NCI-H2107 treated with DMSO at 0.1 percent for 48 hours (cell line): ENCODE data around the gene CHRNA1.

ENCODE experiments used
- DNase-seq: peaks from one replicate; lab custom pipeline; 2025; ENCODE audit not compliant: unreplicated experiment; lab: John Stamatoyannopoulos, UW

The CHRNA1 gene

DNA sequence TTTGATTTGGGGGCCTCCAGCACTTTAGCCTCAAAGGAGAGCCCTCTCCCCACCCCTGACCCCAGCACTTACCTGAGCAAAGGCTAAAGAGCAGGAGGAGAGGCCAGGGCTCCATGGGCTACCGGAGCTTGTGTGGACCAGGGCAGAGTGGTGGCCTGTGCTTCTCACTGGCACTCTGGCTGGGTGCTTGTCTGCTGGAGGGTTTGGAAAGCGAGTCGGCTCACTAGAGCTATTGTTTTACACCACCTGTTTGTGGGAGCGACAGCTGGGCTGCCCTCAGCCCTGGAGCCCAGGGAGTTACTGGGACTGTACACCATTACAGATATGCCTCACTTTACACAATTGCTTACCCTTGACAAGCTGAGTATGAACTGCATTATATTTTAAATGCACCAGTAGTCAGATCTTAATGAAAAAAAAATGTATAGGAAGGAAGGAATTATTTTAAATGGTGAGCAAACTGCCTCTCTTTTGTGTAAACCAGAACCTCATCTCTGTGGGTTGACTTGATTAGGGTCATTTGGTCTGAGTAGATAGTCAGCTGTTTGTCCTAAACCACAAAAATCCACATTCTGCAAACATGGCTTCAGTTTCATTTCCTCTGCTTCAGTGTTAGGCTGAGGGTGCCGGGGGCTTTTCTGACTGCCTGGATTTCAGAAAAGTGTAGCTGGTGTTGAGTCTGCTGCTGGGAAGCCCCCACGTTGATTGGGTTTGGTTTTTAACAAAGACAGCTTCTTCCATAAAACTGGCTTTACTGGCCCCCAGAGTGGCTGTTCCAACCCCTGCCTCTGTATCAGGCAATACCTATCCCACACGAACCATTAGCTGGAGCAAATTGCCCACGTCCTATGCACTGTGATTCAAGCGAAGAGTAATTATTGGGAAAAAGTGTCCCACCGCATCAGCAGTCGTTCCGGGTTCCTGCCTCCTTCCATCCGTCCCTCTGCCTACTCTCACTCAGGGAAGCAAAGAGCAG, at the start of gene CHRNA1:
Gene CHRNA1, minus strand, starts transcription at position 193 of the 976 bp plus-strand sequence. Its CDS starts 78 bp downstream, at position 115.
- peak; percentile 88 for DNase-seq

- DNase-seq, result no peak
Observed at GRCh38 chr2:174812037-174812436, 47.8 kb upstream of the CHRNA1 start.

DNA sequence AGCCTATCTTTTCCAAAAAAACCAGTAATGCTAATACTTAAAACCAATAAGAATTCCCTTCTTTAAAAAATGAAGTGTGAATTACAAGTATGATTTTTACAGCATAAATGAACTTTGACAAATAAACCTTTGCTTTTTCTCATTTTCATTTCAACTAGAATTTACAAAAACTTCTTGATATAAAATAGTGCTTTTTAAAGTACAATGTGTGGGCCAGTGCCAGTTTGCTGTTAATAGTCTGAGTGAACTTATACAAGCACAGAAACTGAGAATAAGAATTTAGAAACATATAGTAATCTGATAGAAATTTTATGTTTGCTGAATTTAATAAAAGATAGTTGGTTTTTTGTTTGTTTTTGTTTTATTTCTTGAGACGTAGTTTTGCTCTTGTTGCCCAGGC, 43.7 kb upstream of the CHRNA1 start:
- DNase-seq, result no peak

DNA sequence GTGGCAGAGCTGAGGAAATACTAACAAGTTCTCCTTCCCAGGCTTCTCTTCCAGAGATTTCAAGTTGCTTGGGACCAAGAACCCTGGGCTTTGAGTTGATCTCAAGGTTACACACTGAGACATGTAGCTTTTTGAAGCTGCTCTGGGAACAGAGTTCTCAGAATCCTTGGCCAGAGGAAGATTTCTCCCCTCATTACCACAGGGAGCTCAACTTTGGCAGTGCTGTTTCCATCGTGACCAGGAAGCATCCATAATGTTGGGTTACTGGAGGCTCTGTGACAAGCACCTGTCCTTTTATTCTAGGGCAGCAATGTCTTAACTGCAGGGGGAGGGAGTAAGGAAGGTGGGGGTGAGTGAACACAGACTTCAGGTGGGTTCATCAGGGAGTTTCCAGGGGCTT, 41.5 kb upstream of the CHRNA1 start:
- no peak for DNase-seq

- DNase-seq, result no peak
Observed at GRCh38 chr2:174802459-174802858, 38.2 kb upstream of the CHRNA1 start.

DNA sequence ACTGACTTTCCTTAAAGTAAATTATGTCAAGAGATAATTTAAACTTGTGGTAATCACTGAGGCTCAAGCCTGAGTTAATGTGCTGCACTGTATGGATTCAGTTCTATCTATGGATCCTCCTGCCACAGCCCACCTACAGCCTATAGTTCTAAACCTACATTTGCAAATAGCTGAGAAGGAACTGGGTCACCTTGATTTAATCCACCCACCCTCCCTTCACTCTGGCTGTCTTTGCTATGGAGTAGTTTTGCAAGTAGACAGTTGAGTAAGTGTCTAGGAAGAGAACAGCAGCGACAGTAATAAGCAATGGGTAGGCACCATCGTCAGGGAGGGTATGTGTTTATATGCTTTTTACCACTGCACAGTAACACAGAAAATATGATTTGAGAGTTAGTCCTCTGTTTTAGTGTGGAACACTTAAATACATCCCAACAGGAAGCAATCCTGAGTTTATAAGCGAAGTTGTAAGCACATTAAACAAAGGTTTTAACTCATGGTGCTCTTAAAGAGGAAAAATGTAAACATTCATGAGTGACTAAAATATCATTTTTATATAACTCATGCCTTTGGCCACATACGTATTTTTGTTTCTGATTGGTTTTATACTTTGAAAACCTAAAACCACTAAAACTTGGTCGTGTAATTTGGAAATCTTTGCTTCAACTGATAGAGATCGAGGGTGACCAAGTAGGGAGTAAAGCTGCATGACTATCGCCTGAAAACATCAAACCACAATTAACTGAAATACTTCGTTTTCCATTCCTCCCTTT, 36.3 kb upstream of the CHRNA1 start:
- DNase-seq, result no peak

GRCh38 chr2:174798801-174799200, 34.5 kb upstream of the CHRNA1 start:
- no peak for DNase-seq

DNA sequence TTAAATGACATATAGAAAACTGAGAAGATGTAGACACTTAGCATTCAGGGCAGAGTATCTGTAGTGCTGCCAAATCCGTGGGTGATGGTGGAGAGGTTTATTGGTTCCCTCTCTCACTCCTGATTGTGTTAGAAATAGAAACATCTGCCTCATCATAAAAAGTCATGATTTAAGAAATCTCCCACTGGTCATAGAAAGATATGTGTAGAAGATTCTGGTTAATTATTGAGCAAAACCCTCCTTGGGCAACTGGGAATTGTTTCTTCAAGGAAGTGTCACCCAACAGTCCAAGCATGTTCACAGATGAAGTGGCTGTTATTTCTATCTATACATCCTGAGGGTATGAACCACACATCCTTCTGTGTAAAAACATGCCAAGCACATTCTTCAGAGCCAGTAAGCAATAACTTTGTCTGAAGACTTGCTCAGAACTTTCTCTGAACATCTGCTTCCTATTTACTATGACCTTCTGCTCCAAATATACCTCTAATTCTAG, 33.6 kb upstream of the CHRNA1 start:
- DNase-seq, result no peak

DNA sequence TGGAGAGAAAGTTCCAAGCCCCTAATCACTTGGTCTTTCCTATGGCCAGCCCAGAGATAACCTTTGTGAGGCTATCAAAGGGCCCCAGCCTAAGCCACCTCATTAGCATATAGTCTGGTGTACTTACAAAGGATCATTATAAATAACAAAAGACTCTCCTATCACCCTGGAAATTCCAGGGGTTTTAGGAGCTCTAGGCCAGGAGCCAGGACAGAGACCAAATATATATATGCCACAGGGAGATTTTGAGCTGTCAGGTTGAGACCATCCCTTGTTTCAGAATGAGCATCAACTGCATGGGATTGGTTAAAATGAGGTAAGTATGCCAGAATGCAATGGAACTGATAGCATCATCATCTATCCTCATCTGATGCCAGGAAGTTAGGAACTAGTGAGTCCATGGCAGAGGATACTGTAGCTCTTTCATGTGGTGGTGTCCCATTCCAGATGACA, 32.1 kb upstream of the CHRNA1 start:
- no peak for DNase-seq

DNA sequence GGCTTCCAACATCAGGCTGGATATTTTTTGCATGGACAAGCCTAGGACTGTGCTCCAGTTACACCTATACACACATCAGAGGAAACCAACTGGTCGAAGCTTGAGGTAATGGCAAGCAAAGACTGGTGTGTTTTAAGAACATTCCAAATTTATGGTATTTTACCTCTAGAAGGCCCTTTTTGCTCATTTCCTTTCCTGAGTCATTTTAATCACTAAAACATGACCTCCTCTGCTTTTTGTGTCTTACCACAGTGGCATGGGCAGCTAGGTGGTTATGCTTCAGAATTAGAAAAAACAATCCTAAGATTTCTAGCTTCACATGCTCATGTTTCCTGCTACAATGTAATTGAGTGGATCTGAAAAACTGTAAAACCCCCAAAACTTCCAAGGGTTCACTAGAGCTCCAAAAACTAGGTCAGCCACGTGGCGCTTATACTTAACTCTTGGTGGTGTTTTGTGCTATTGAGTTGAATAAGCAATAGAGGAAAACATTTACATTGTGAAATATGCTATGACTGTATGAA, 30.6 kb upstream of the CHRNA1 start:
- no peak for DNase-seq

- DNase-seq, result no peak
Observed at GRCh38 chr2:174792309-174793025, 28.2 kb upstream of the CHRNA1 start.

DNA sequence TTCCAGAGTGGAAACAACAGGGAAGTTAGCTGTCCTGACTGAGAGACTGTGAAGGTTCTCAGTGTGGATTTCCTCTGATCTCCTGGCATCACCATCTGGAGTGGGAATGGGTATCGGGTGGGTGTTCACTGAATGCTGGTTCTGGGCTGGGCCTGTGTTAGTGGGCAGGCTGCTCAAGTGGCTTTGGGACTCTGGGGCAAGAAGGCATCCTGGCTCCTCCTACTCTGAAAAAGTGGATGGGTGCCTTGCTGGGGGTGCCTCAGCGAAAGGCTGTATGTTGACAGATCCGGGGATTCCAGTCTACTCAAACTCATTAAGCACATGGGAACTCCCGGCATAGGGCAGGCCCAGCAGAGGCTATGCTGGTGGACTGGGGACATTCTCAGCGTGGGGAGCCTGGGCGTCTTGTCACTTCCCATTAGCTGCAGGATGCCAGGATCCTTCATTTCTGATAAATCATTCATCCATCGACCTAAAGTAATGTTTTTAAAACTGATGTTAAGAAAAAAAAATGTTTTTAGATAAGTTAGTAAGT, 27.5 kb upstream of the CHRNA1 start:
- DNase-seq, result no peak

- no peak for DNase-seq
Observed at GRCh38 chr2:174791020-174791419, 26.7 kb upstream of the CHRNA1 start.

- DNase-seq, result no peak
Observed at GRCh38 chr2:174789001-174789400, 24.7 kb upstream of the CHRNA1 start.

GRCh38 chr2:174788291-174788929, 24.1 kb upstream of the CHRNA1 start:
- no peak for DNase-seq

- DNase-seq, result no peak
Observed at GRCh38 chr2:174787487-174788205, 23.4 kb upstream of the CHRNA1 start.

DNA sequence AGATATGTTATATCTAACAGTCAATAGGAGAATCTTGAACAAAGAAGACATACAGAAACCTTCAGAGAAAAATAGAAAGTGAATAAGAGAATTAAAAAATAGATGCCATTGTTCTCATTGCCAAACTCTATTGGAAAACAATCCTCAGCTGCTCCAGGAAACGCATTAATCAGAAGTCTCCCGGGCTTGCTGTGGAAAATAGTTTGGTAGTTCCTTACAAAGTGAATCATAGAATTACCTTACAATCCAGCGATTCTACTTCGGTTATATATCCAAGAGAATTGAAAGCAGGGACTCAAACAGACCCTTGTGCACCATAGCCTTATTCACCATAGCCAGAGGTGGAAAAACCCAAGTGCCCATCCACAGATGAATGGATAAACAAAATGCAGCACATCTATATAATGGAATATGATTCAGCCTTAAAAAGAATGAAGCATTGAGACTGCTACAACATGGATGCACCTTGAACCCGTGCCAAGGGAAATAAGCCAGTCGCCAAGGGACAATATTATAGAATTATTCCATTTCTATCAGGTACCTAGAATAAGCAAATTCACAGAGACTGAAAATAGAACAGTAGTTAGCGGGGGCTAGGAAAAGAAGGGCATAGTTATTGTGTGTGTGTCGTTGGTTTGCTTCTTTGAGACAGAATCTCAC, 21.9 kb upstream of the CHRNA1 start:
- DNase-seq, result no peak

DNA sequence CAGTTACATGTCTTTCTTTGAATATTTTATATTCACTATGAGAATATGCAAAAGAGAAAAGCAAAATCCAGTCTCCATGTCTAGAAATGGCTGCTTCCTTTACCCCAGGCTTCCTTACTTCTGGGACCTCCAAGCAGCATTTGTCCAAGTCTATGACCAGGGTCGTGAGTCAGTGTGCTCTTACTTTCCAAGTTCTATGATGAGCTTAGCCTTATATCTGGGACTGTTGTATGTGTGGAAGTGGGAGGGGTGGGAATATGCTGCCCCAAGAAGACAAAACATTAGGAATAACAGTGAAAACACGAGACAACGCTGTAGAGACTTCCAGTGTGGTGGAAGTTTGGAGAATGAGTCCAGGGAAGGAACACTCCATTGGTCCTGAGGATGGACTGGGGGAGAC, 21.2 kb upstream of the CHRNA1 start:
- no peak for DNase-seq

DNA sequence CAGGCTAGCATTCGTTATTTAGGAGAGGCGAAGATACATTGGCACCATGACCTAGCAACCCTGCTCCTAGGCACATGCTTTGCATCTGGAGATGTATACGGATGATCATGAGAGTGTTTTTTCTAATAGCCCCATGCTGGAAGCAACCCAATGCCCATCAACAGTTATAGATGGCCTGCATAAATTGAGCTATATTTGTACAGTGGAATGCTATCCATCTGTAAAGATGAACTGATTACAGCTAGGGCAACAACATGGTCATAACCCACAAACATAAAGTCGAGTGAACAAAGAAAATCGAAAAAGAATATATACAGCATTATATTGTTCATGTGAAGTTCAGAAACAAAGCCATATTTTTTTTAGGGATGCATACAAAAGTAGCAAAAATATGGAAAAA, 20.6 kb upstream of the CHRNA1 start:
- DNase-seq, result no peak
